Measurements from ENCODE around the gene NANOG. TPM values are rescaled to one million over a fixed set of nuclear protein-coding genes. Genes with fewer than 3 reads are reported as not detected.
"Not testable (repeated sequence)": the region's sequence is repeated elsewhere in the genome, so short reads cannot be mapped to it uniquely, and the experiment has no call there.

Gene NANOG
- total RNA-seq, 2 experiments from 2014 or later = not detected

DNA sequence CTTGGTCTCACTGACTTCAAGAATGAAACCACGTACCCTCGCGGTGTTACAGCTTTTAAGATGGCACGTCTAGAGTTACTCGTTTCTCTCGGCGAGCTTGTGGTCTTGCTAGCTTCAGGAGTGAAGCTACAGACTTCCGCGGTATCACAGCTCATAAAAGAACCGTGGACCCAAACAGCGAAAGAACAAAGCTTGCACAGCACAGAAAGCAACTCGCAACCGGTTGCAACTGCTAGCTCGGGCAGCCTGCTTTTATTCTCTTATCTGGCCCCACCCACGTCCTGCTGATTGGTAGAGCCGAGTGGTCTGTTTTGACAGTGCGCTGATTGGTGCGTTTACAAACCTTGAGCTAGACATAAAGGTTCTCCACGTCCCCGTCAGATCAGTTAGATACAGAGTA is 37.8 kb upstream of the NANOG start:
- ATAC-seq = no peak
- intact Hi-C loops (cut with micrococcal nuclease) = no loop called here
- Mint-ChIP-seq H3K27me3 (no peaks in the 10 kb centered on the region), H3K27ac (no peak overlapping the region), H3K9me3 (no peaks in the 10 kb centered on the region), H3K4me3 (no peak overlapping the region), H3K4me1 (ENCODE audit: low read depth) (no peaks in the 10 kb centered on the region), H3K36me3 (ENCODE audit: low read depth) (no peaks in the 10 kb centered on the region)
- peak; percentile 5 for DNase-seq
- ChIA-PET POLR2A (no interaction called here), CTCF (interaction anchor here (1.0 to 1.7 kb wide), 2 partner anchors 55 to 163 kb away, joined by 3 read pairs; no protein-coding TSS in a partner anchor)
- TF ChIP-seq, protein P1, sequence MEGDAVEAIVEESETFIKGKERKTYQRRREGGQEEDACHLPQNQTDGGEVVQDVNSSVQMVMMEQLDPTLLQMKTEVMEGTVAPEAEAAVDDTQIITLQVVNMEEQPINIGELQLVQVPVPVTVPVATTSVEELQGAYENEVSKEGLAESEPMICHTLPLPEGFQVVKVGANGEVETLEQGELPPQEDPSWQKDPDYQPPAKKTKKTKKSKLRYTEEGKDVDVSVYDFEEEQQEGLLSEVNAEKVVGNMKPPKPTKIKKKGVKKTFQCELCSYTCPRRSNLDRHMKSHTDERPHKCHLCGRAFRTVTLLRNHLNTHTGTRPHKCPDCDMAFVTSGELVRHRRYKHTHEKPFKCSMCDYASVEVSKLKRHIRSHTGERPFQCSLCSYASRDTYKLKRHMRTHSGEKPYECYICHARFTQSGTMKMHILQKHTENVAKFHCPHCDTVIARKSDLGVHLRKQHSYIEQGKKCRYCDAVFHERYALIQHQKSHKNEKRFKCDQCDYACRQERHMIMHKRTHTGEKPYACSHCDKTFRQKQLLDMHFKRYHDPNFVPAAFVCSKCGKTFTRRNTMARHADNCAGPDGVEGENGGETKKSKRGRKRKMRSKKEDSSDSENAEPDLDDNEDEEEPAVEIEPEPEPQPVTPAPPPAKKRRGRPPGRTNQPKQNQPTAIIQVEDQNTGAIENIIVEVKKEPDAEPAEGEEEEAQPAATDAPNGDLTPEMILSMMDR (IDR thresholded peaks at IDR 0.05) = no peak

DNA sequence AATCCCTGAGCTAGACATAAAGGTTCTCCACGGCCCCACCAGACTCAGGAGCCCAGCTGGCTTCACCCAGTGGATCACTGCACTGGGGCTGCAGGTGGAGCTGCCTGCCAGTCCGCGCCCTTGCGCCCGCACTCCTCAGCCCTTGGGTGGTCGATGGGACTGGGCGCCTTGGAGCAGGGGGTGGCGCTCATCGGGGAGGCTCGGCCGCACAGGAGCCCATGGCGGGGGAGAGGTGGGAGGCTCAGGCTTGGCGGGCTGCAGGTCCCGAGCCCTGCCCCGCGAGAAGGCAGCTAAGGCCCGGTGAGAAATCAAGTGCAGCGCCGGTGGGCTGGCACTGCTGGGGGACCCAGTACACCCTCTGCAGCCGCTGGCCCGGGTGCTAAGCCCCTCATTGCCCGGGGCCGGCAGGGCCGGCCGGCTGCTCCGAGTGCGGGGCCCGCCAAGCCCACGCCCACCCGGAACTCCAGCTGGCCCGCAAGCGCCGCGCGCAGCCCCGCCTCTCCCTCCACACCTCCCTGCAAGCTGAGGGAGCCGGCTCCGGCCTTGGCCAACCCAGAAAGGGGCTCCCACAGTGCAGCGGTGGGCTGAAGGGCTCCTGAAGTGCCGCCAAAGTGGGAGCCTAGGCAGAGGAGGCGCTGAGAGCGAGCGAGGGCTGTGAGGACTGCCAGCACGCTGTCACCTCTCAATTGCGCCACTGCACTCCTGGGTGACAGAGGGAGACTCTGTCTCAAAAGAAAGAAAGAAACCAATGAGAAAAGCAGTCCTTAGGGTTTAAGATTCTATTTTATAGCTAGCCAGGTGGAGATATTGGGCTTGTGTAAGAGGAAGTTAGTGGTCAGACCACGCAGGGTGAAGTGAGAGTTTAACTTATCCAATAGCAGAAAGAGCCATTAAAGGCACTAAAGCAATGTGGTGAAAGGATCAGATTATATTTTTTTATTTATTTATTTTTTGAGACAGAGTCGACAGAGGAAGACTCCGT is 37.0 kb upstream of the NANOG start:
- H3K4me1 Mint-ChIP-seq (ENCODE audit: low read depth); DNase-seq; H3K4me3 Mint-ChIP-seq; H3K9me3 Mint-ChIP-seq; ATAC-seq; H3K27me3 Mint-ChIP-seq; intact Hi-C loops (cut with micrococcal nuclease); H3K36me3 Mint-ChIP-seq (ENCODE audit: low read depth); POLR2A ChIA-PET; H3K27ac Mint-ChIP-seq: not testable (repeated sequence)
- CTCF ChIA-PET = interaction anchor here (1.0 to 1.7 kb wide), 2 partner anchors 54 to 164 kb away, joined by 3 read pairs; no protein-coding TSS in a partner anchor

DNA sequence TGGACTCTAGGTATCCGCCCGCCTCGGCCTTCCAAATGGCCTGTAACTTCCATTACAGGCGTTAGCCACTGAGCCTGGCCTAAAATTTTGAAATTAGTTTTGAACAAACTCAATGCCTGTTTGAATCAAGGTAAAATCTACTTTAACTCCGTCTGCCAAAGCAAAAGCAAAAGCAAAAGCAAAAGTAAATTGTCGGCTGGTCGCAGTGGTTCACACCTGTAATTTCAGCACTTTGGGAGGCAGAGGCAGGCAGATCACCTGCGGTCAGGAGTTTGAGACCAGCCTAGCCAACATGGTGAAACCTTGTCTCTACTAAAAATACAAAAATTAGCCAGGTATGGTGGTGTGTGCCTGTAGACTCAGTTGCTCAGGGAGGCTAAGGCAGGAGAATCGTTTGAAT is 33.5 kb upstream of the NANOG start:
- H3K4me3 Mint-ChIP-seq; H3K27me3 Mint-ChIP-seq; CTCF ChIA-PET; POLR2A ChIA-PET; intact Hi-C loops (cut with micrococcal nuclease); H3K27ac Mint-ChIP-seq; H3K4me1 Mint-ChIP-seq (ENCODE audit: low read depth); ATAC-seq; H3K9me3 Mint-ChIP-seq; H3K36me3 Mint-ChIP-seq (ENCODE audit: low read depth): not testable (repeated sequence)
- DNase-seq = peak; percentile 10

DNA sequence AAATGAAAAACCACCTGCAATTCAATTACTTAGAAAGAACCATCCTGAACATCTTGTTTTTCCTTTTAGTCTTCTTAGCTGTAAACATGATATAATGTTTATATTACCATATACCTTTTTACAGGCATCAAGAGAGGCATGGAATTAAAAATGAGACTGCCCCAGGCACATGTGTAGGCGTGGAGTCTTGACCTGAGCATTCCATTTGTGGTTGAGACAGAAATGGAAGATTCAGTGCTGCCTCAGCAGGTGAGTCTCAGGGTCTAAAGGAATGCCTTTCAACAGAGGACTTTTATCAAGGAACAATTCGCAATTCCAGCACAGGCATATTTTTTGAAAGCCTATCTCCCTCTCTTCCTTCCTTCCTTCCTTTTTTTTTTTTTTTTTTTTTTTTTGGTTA is 32.2 kb upstream of the NANOG start:
- Mint-ChIP-seq H3K27ac (no peak overlapping the region), H3K36me3 (ENCODE audit: low read depth) (no peaks in the 10 kb centered on the region), H3K4me3 (no peak overlapping the region), H3K9me3 (no peaks in the 10 kb centered on the region), H3K4me1 (ENCODE audit: low read depth) (no peaks in the 10 kb centered on the region), H3K27me3 (peaks cover 3% of the 10 kb centered on the region)
- TF ChIP-seq, protein P1 (IDR thresholded peaks at IDR 0.05) = no peak
- DNase-seq (no peak), ATAC-seq (no peak)
- intact Hi-C loops (cut with micrococcal nuclease) = no loop called here
- POLR2A ChIA-PET = no interaction called here
- CTCF ChIA-PET = no interaction called here

DNA sequence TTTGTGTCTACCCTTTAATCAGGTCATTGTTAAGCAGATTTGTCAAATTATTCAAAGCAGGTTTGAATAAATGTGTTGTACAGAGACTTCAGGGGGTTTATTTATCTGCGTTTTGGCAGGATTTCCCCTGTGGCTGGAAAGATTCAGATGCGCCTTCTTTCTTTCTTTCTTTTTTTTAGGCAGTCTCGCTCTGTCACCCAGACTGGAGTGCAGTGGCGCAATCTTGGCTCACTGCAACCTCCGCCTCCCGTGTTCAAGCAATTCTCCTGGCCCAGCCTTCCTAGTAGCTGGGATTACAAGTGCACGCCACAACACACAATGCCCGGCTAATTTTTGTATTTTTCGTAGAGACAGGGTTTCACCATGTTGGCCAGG is 30.4 kb upstream of the NANOG start:
- H3K4me1 Mint-ChIP-seq (ENCODE audit: low read depth) = no peaks in the 10 kb centered on the region
- intact Hi-C loops (cut with micrococcal nuclease) = no loop called here
- no peak overlapping the region for H3K4me3 Mint-ChIP-seq
- H3K36me3 Mint-ChIP-seq (ENCODE audit: low read depth) = no peaks in the 10 kb centered on the region
- peaks cover 3% of the 10 kb centered on the region for H3K27me3 Mint-ChIP-seq
- ATAC-seq (no peak), DNase-seq (no peak)
- CTCF ChIA-PET = no interaction called here
- no peak overlapping the region for H3K27ac Mint-ChIP-seq
- TF ChIP-seq, protein P1 (IDR thresholded peaks at IDR 0.05) = no peak
- POLR2A ChIA-PET = no interaction called here
- H3K9me3 Mint-ChIP-seq = no peaks in the 10 kb centered on the region

DNA sequence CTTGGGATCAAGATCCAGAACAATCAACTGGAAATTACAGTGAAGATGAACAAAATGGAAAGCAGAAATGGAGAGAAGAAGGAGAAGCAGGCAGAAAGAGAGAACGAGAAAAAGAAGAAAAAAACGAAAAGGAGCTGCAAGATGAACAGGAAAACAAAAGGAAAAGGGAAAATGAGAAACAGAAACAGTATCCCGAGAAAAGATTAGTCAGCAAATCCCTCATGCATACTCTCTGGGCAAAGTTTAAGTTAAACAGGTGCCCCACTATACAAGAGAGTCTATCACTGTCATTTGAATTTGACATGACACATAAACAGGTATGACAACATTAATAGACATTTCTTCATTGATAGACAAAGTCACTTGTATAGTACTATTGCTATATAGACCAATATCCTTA is 19.2 kb upstream of the NANOG start:
- CTCF ChIA-PET = interaction anchor here (2.1 kb wide), 1 partner anchor 10 kb away, joined by 4 read pairs; no protein-coding TSS in a partner anchor
- Mint-ChIP-seq H3K9me3 (no peaks in the 10 kb centered on the region), H3K4me3 (no peak overlapping the region), H3K4me1 (ENCODE audit: low read depth) (no peaks in the 10 kb centered on the region), H3K27ac (no peak overlapping the region), H3K36me3 (ENCODE audit: low read depth) (no peaks in the 10 kb centered on the region), H3K27me3 (peaks cover 1% of the 10 kb centered on the region)
- ATAC-seq = no peak
- intact Hi-C loops (cut with micrococcal nuclease) = no loop called here
- no peak for DNase-seq
- POLR2A ChIA-PET = no interaction called here
- TF ChIP-seq, protein P1 (IDR thresholded peaks at IDR 0.05) = no peak
